ENCODE measurements around the gene GRAMD1C. TPM values are rescaled to one million over a fixed set of nuclear protein-coding genes. Genes with fewer than 3 reads are reported as not detected.

GRAMD1C gene
- polyA plus RNA-seq, 3 donors = 0.13 to 0.29 (median 0.27) TPM

- Mint-ChIP-seq H3K4me1 (no peaks in the 10 kb centered on the region), H3K4me3 (no peak overlapping the region), H3K27me3 (ENCODE audit: low read depth in 3 of 3) (peaks cover 0 to 3% (median 0%) of the 10 kb centered on the region in 3 donors), H3K9me3 (peaks cover 0 to 6% (median 2%) of the 10 kb centered on the region in 7 donors), H3K27ac (no peak overlapping the region), H3K36me3 (no peaks in the 10 kb centered on the region)
- no peaks in the 10 kb centered on the region for H3K4me1 ChIP-seq (ENCODE audit: control insufficient read depth in 1 of 2, insufficient read depth in 2 of 2, low read length in 2 of 2)
- no peak for TF ChIP-seq CTCF (IDR thresholded peaks at IDR 0.05)
- no peak overlapping the region for H3K4me2 ChIP-seq (replicated peaks; ENCODE audit: extremely low read depth, low read length, poor library complexity, severe bottlenecking)
- WGBS (ENCODE audit: insufficient coverage) = 100% methylated on average over 4 of the region's 6 CpGs
- DNase-seq = no peak
- intact Hi-C loops (cut with micrococcal nuclease) = no loop called here
- no peak overlapping the region for H3K4me3 ChIP-seq (replicated peaks in 1 of 3; ENCODE audit: low read depth in 2 of 3, low read length in 3 of 3)
- H3K9ac ChIP-seq (ENCODE audit: insufficient read depth, low read length, poor library complexity, severe bottlenecking) = no peak overlapping the region
- no peaks in the 10 kb centered on the region for H3K27me3 ChIP-seq (ENCODE audit: control insufficient read depth in 2 of 2, insufficient read depth in 2 of 2, low read length in 2 of 2)
- no peaks in the 10 kb centered on the region for H3K36me3 ChIP-seq (replicated peaks in 1 of 2; ENCODE audit: control insufficient read depth in 1 of 2, insufficient read depth in 2 of 2, low read length in 2 of 2)
- H3K79me2 ChIP-seq (ENCODE audit: insufficient read depth, low read length) = no peaks in the 10 kb centered on the region
- H3K9me3 ChIP-seq (replicated peaks in 1 of 2; ENCODE audit: control insufficient read depth in 1 of 2, insufficient read depth in 1 of 2, low read length in 2 of 2) = no peaks in the 10 kb centered on the region
- H3K27ac ChIP-seq (ENCODE audit: low read depth in 1 of 2, low read length in 2 of 2) = no peak overlapping the region
- no peaks in the 10 kb centered on the region for H4K20me1 ChIP-seq (ENCODE audit: insufficient read depth, low read length)
- H2AFZ ChIP-seq (ENCODE audit: insufficient read depth, low read depth, low read length, poor library complexity, severe bottlenecking) = no peak overlapping the region
These were observed 34.7 kb downstream of the GRAMD1C start for GRCh38 chr3:113873293-113873692.

- H3K4me3 ChIP-seq (replicated peaks in 1 of 3; ENCODE audit: low read depth in 2 of 3, low read length in 3 of 3) = no peak overlapping the region
- no peak for TF ChIP-seq CTCF (IDR thresholded peaks at IDR 0.05)
- Mint-ChIP-seq H3K36me3 (no peaks in the 10 kb centered on the region), H3K27ac (no peak overlapping the region), H3K4me3 (no peak overlapping the region), H3K4me1 (no peaks in the 10 kb centered on the region), H3K9me3 (peaks cover 0 to 4% (median 2%) of the 10 kb centered on the region in 7 donors), H3K27me3 (ENCODE audit: low read depth in 3 of 3) (peaks cover 0 to 3% (median 0%) of the 10 kb centered on the region in 3 donors)
- H2AFZ ChIP-seq (ENCODE audit: insufficient read depth, low read depth, low read length, poor library complexity, severe bottlenecking) = no peak overlapping the region
- no peak overlapping the region for H3K9ac ChIP-seq (ENCODE audit: insufficient read depth, low read length, poor library complexity, severe bottlenecking)
- no peak for DNase-seq
- H3K4me2 ChIP-seq (replicated peaks; ENCODE audit: extremely low read depth, low read length, poor library complexity, severe bottlenecking) = no peak overlapping the region
- intact Hi-C loops (cut with micrococcal nuclease) = no loop called here
- H3K79me2 ChIP-seq (ENCODE audit: insufficient read depth, low read length) = no peaks in the 10 kb centered on the region
- no peaks in the 10 kb centered on the region for H3K4me1 ChIP-seq (ENCODE audit: control insufficient read depth in 1 of 2, insufficient read depth in 2 of 2, low read length in 2 of 2)
- no peak overlapping the region for H3K27ac ChIP-seq (ENCODE audit: low read depth in 1 of 2, low read length in 2 of 2)
- no peaks in the 10 kb centered on the region for H4K20me1 ChIP-seq (ENCODE audit: insufficient read depth, low read length)
- no peaks in the 10 kb centered on the region for H3K36me3 ChIP-seq (replicated peaks in 1 of 2; ENCODE audit: control insufficient read depth in 1 of 2, insufficient read depth in 2 of 2, low read length in 2 of 2)
- H3K9me3 ChIP-seq (replicated peaks in 1 of 2; ENCODE audit: control insufficient read depth in 1 of 2, insufficient read depth in 1 of 2, low read length in 2 of 2) = no peaks in the 10 kb centered on the region
- WGBS (ENCODE audit: insufficient coverage) = 96% methylated on average over 4 of the region's 4 CpGs
- H3K27me3 ChIP-seq (ENCODE audit: control insufficient read depth in 2 of 2, insufficient read depth in 2 of 2, low read length in 2 of 2) = no peaks in the 10 kb centered on the region
These were observed 35.4 kb downstream of the GRAMD1C start for GRCh38 chr3:113873814-113874526.
